HCT116 (cell line): Measurements from ENCODE around the gene UQCRHL. TPM values are rescaled to one million over a fixed set of nuclear protein-coding genes. Genes with fewer than 3 reads are reported as not detected.

Experiments used
- ATAC-seq: fragments of 200-7000 bp; cut with Tn5 transposase; 2 replicates; pipeline ENCODE4 v1.9.1; 2020; ENCODE audit warnings: mild to moderate bottlenecking, moderate library complexity
- BruUV-seq: library from RNA; stranded (reverse); fragments of 400-500 nt; replicated peaks from 2 replicates; lab custom pipeline; 2021; lab: Mats Ljungman, UMichigan
- CTCF ChIA-PET: fragments of 300-600 bp; sonication (Branson Sonifier 250); formaldehyde crosslinking; loops from one replicate; lab custom pipeline; 2021; ENCODE audit warnings: antibody characterized with exemption; lab: Charles Lee
- POLR2A ChIA-PET: fragments of 300-600, 350-600 bp; sonication (Branson Sonifier 250); formaldehyde crosslinking; loops from one replicate; lab custom pipeline; 2021; ENCODE audit warnings: antibody characterized with exemption; lab: Charles Lee
- RAD21 ChIA-PET, 2 experiments: fragments of 300-600 bp; sonication (Branson Sonifier 250); formaldehyde crosslinking; loops; one replicate each; lab custom pipeline; 2023; ENCODE audit warnings: low total read pairs in 2 of 2; ENCODE audit not compliant: uncharacterized antibody in 2 of 2, unreplicated experiment in 2 of 2, low non-redundant PET in 1 of 2; lab: Charles Lee
- DNase-seq: peaks from one replicate; pipeline ENCODE4 v3.0.0-alpha.2; 2010; ENCODE audit warnings: low read depth, low spot score
- H2AFZ ChIP-seq: fragments of 200-600 bp; shearing (Covaris generic), sonication (generic); 2 replicates; pipeline ENCODE4 v1.6.1; 2017; ENCODE audit warnings: low read depth, mixed run types, mixed read lengths, antibody characterized with exemption, low read length; ENCODE audit not compliant: poor library complexity, severe bottlenecking
- H3K27ac ChIP-seq: 2 replicates; pipeline ENCODE4 v1.5.1; 2012; ENCODE audit warnings: low read depth, low read length
- H3K27me3 ChIP-seq: fragments of 200-600 bp; sonication (generic); 2 replicates; pipeline ENCODE4 v1.6.1; 2016; ENCODE audit warnings: mixed run types, low read length, mixed read lengths; ENCODE audit not compliant: insufficient read depth
- H3K36me3 ChIP-seq, 2 experiments: fragments of 200-500 bp in 1 of 2; fragments of 200-600 bp in 1 of 2; sonication (Bioruptor generic) in 1 of 2; sonication (generic) in 1 of 2; 2 replicates each; pipeline versions ENCODE4 v1.5.1 to v1.6.1; 2014 to 2016; ENCODE audit warnings: low read length in 2 of 2, inconsistent platforms in 1 of 2, mixed read lengths in 1 of 2, mixed run types in 1 of 2; ENCODE audit not compliant: insufficient read depth in 2 of 2, control insufficient read depth in 1 of 2
- H3K4me1 ChIP-seq, 2 experiments: fragments of 200-600 bp in 1 of 2; sonication (generic) in 1 of 2; 2 replicates each; pipeline versions ENCODE4 v1.5.1 to v1.6.1; 2012 to 2017; ENCODE audit warnings: low read length in 2 of 2, inconsistent platforms in 1 of 2, mild to moderate bottlenecking in 1 of 2, mixed read lengths in 1 of 2, mixed run types in 1 of 2, moderate library complexity in 1 of 2; ENCODE audit not compliant: insufficient read depth in 2 of 2, control insufficient read depth in 1 of 2
- H3K4me2 ChIP-seq: fragments of 200-600 bp; sonication (generic); 2 replicates; pipeline ENCODE4 v1.6.1; 2017; ENCODE audit warnings: mixed run types, low read length, mixed read lengths
- H3K4me3 ChIP-seq, 2 experiments: fragments of 200-600 bp in 1 of 2; sonication (generic) in 1 of 2; replicated peaks in 1 of 2; 2 replicates each; pipeline ENCODE4 v1.5.1; 2011 to 2016; ENCODE audit warnings: low read length in 2 of 2, control low read depth in 1 of 2, low read depth in 1 of 2, mild to moderate bottlenecking in 1 of 2, mixed read lengths in 1 of 2, mixed run types in 1 of 2
- H3K79me2 ChIP-seq: fragments of 200-600 bp; sonication (generic); 2 replicates; pipeline ENCODE4 v1.6.1; 2017; ENCODE audit warnings: mild to moderate bottlenecking, mixed run types, low read length, moderate library complexity, mixed read lengths; ENCODE audit not compliant: insufficient read depth
- H3K9ac ChIP-seq: fragments of 200-600 bp; sonication (generic); 2 replicates; pipeline ENCODE4 v1.6.1; 2016; ENCODE audit warnings: low read length, mixed read lengths
- H3K9me2 ChIP-seq: fragments of 200-600 bp; sonication (generic), shearing (Covaris generic); 2 replicates; pipeline ENCODE4 v1.6.1; 2017; ENCODE audit warnings: mixed run types, mild to moderate bottlenecking, moderate library complexity; ENCODE audit not compliant: insufficient read depth
- H3K9me3 ChIP-seq, 2 experiments: fragments of 200-500 bp in 1 of 2; fragments of 200-600 bp in 1 of 2; sonication (Bioruptor generic) in 1 of 2; sonication (generic) in 1 of 2; 2 replicates each; pipeline ENCODE4 v1.6.1; 2014 to 2017; ENCODE audit warnings: low read length in 2 of 2, mixed read lengths in 2 of 2, inconsistent platforms in 1 of 2, low read depth in 1 of 2, mild to moderate bottlenecking in 1 of 2, mixed run types in 1 of 2, moderate library complexity in 1 of 2; ENCODE audit not compliant: control insufficient read depth in 1 of 2, insufficient read depth in 1 of 2
- H4K20me1 ChIP-seq: fragments of 200-600 bp; sonication (generic), shearing (Covaris generic); 2 replicates; pipeline ENCODE4 v1.6.1; 2017; ENCODE audit warnings: mixed run types, mild to moderate bottlenecking, moderate library complexity; ENCODE audit not compliant: insufficient read depth
- CEBPB ChIP-seq: IDR thresholded peaks from 2 replicates; pipeline ENCODE4 v1.6.1; 2012; ENCODE audit warnings: low read depth
- ELF1 ChIP-seq: IDR thresholded peaks from 2 replicates; pipeline ENCODE4 v1.6.1; 2012; ENCODE audit warnings: low read depth, borderline replicate concordance
- EZH2 ChIP-seq: fragments of 200-600 bp; sonication (generic); IDR thresholded peaks from 2 replicates; pipeline ENCODE4 v1.6.1; 2017; ENCODE audit warnings: antibody characterized with exemption, mixed run types
- EZH2phosphoT487 ChIP-seq: fragments of 200-600 bp; IDR thresholded peaks from 2 replicates; pipeline ENCODE4 v1.6.1; 2018; ENCODE audit warnings: antibody characterized with exemption, borderline replicate concordance
- FOSL1 ChIP-seq: IDR thresholded peaks from 2 replicates; pipeline ENCODE4 v1.6.1; 2012; ENCODE audit warnings: low read depth
- JUND ChIP-seq: IDR thresholded peaks from 2 replicates; pipeline ENCODE4 v1.6.1; 2012
- POLR2AphosphoS5 ChIP-seq: IDR thresholded peaks from 2 replicates; pipeline ENCODE4 v1.6.1; 2011; ENCODE audit warnings: mild to moderate bottlenecking, low read depth, low read length, moderate library complexity
- RAD21 ChIP-seq: IDR thresholded peaks from 2 replicates; pipeline ENCODE4 v1.6.1; 2012; ENCODE audit warnings: low read depth, mild to moderate bottlenecking
- SIN3A ChIP-seq: IDR thresholded peaks from 2 replicates; pipeline ENCODE4 v1.6.1; 2012; ENCODE audit warnings: low read depth
- SP1 ChIP-seq: IDR thresholded peaks from 2 replicates; pipeline ENCODE4 v1.6.1; 2012; ENCODE audit warnings: low read depth
- SRF ChIP-seq: IDR thresholded peaks from 2 replicates; pipeline ENCODE4 v1.6.1; 2012; ENCODE audit warnings: low read depth
- TCF7L2 ChIP-seq: IDR thresholded peaks from 2 replicates; pipeline ENCODE4 v1.7.0; 2011; ENCODE audit warnings: borderline replicate concordance, inconsistent platforms; ENCODE audit not compliant: insufficient read depth, insufficient read length; ENCODE audit errors: extremely low read depth
- YY1 ChIP-seq: IDR thresholded peaks from 2 replicates; pipeline ENCODE4 v1.6.1; 2011; ENCODE audit warnings: low read length, low read depth, moderate library complexity, mild to moderate bottlenecking; ENCODE audit not compliant: insufficient replicate concordance; ENCODE audit errors: extremely low read depth
- ZFX ChIP-seq: fragments of 450-650 bp; IDR thresholded peaks from 2 replicates; pipeline ENCODE4 v1.6.1; 2017
- intact Hi-C: fragments of 100-400 bp; cut with micrococcal nuclease; formaldehyde crosslinking; loops from 2 replicates; pipeline ENCODE4 v1.10.0; 2022
- total RNA-seq: library from RNA; stranded (reverse); gene quantifications from one replicate; pipeline ENCODE4 v1.2.1, GENCODE V29; 2021; ENCODE audit not compliant: unreplicated experiment
- TF ChIP-seq, protein P1 (sequence below): IDR thresholded peaks from 2 replicates; pipeline ENCODE4 v1.6.1; 2011; ENCODE audit warnings: mild to moderate bottlenecking, low read length, moderate library complexity; ENCODE audit not compliant: insufficient replicate concordance; ENCODE audit errors: extremely low read depth
- TF ChIP-seq, protein P2 (sequence below), 3 experiments: fragments of 200-600 bp in 1 of 3; sonication (generic) in 1 of 3; IDR thresholded peaks in 2 of 3; conservative IDR thresholded peaks in 1 of 3; 2 replicates each; pipeline ENCODE4 v1.5.1; 2012 to 2017; ENCODE audit warnings: low read depth in 2 of 3, low read length in 2 of 3, antibody characterized with exemption in 1 of 3, borderline replicate concordance in 1 of 3, control low read depth in 1 of 3, mild to moderate bottlenecking in 1 of 3, mixed read lengths in 1 of 3, mixed run types in 1 of 3, moderate library complexity in 1 of 3; ENCODE audit not compliant: insufficient read depth in 1 of 3
- TF ChIP-seq, protein P3 (sequence below): IDR thresholded peaks from 2 replicates; pipeline ENCODE4 v1.6.1; 2012
- TF ChIP-seq, protein P4 (sequence below): IDR thresholded peaks from 2 replicates; pipeline ENCODE4 v1.6.1; 2012; ENCODE audit warnings: low read depth

UQCRHL gene
- total RNA-seq, 1 experiment from 2014 or later: 2.5 TPM

GRCh38 chr1:15770313-15770962 lies 37.0 kb downstream of the UQCRHL start:
- no peak overlapping the region for H3K27ac ChIP-seq
- H3K4me2 ChIP-seq: no peak overlapping the region
- no peak for ATAC-seq
- H3K27me3 ChIP-seq: no peaks in the 10 kb centered on the region
- TF ChIP-seq SP1 (no peak), FOSL1 (no peak), EZH2phosphoT487 (no peak), SIN3A (no peak), SRF (no peak), ELF1 (no peak), TCF7L2 (no peak), RAD21 (no peak), CEBPB (no peak), ZFX (no peak), EZH2 (no peak), JUND (no peak), POLR2AphosphoS5 (no peak), YY1 (no peak)
- TF ChIP-seq, protein P1, sequence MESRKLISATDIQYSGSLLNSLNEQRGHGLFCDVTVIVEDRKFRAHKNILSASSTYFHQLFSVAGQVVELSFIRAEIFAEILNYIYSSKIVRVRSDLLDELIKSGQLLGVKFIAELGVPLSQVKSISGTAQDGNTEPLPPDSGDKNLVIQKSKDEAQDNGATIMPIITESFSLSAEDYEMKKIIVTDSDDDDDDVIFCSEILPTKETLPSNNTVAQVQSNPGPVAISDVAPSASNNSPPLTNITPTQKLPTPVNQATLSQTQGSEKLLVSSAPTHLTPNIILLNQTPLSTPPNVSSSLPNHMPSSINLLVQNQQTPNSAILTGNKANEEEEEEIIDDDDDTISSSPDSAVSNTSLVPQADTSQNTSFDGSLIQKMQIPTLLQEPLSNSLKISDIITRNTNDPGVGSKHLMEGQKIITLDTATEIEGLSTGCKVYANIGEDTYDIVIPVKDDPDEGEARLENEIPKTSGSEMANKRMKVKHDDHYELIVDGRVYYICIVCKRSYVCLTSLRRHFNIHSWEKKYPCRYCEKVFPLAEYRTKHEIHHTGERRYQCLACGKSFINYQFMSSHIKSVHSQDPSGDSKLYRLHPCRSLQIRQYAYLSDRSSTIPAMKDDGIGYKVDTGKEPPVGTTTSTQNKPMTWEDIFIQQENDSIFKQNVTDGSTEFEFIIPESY: no peak
- TF ChIP-seq, protein P2, sequence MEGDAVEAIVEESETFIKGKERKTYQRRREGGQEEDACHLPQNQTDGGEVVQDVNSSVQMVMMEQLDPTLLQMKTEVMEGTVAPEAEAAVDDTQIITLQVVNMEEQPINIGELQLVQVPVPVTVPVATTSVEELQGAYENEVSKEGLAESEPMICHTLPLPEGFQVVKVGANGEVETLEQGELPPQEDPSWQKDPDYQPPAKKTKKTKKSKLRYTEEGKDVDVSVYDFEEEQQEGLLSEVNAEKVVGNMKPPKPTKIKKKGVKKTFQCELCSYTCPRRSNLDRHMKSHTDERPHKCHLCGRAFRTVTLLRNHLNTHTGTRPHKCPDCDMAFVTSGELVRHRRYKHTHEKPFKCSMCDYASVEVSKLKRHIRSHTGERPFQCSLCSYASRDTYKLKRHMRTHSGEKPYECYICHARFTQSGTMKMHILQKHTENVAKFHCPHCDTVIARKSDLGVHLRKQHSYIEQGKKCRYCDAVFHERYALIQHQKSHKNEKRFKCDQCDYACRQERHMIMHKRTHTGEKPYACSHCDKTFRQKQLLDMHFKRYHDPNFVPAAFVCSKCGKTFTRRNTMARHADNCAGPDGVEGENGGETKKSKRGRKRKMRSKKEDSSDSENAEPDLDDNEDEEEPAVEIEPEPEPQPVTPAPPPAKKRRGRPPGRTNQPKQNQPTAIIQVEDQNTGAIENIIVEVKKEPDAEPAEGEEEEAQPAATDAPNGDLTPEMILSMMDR (IDR thresholded peaks at IDR 0.05 in 2 of 3, conservative IDR thresholded peaks at IDR 0.05 in 1 of 3; ENCODE audit: borderline replicate concordance in 1 of 3, insufficient read depth in 1 of 3, low read depth in 2 of 3, low read length in 2 of 3): no peak
- TF ChIP-seq, protein P3, sequence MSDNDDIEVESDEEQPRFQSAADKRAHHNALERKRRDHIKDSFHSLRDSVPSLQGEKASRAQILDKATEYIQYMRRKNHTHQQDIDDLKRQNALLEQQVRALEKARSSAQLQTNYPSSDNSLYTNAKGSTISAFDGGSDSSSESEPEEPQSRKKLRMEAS: no peak
- TF ChIP-seq, protein P4, sequence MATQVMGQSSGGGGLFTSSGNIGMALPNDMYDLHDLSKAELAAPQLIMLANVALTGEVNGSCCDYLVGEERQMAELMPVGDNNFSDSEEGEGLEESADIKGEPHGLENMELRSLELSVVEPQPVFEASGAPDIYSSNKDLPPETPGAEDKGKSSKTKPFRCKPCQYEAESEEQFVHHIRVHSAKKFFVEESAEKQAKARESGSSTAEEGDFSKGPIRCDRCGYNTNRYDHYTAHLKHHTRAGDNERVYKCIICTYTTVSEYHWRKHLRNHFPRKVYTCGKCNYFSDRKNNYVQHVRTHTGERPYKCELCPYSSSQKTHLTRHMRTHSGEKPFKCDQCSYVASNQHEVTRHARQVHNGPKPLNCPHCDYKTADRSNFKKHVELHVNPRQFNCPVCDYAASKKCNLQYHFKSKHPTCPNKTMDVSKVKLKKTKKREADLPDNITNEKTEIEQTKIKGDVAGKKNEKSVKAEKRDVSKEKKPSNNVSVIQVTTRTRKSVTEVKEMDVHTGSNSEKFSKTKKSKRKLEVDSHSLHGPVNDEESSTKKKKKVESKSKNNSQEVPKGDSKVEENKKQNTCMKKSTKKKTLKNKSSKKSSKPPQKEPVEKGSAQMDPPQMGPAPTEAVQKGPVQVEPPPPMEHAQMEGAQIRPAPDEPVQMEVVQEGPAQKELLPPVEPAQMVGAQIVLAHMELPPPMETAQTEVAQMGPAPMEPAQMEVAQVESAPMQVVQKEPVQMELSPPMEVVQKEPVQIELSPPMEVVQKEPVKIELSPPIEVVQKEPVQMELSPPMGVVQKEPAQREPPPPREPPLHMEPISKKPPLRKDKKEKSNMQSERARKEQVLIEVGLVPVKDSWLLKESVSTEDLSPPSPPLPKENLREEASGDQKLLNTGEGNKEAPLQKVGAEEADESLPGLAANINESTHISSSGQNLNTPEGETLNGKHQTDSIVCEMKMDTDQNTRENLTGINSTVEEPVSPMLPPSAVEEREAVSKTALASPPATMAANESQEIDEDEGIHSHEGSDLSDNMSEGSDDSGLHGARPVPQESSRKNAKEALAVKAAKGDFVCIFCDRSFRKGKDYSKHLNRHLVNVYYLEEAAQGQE: no peak
- TF ChIP-seq, all 23 proteins: peak for 0
- no peak overlapping the region for H3K4me3 ChIP-seq
- no peak overlapping the region for H3K9ac ChIP-seq
- no peak for DNase-seq
- no peaks in the 10 kb centered on the region for H3K79me2 ChIP-seq
- ChIA-PET POLR2A (no interaction called here), CTCF (no interaction called here), RAD21 (no interaction called here)
- BruUV-seq: no TSS peak
- H3K4me1 ChIP-seq: no peaks in the 10 kb centered on the region
- H2AFZ ChIP-seq: no peak overlapping the region
- H3K36me3 ChIP-seq: no peaks in the 10 kb centered on the region
- no peaks in the 10 kb centered on the region for H3K9me2 ChIP-seq
- intact Hi-C loops: no loop called here
- H4K20me1 ChIP-seq: no peaks in the 10 kb centered on the region
- H3K9me3 ChIP-seq: no peaks in the 10 kb centered on the region
